Activated T-cell treated with anti-CD3 and anti-CD28 coated beads, Interleukin-2, amount 50 U/mL, for 1 hour (primary cell): ENCODE results near the gene KLF4.

Experiments used
- DNase-seq: peaks from one replicate; pipeline ENCODE4 v3.0.0-alpha.2; 2020

Gene KLF4

DNA sequence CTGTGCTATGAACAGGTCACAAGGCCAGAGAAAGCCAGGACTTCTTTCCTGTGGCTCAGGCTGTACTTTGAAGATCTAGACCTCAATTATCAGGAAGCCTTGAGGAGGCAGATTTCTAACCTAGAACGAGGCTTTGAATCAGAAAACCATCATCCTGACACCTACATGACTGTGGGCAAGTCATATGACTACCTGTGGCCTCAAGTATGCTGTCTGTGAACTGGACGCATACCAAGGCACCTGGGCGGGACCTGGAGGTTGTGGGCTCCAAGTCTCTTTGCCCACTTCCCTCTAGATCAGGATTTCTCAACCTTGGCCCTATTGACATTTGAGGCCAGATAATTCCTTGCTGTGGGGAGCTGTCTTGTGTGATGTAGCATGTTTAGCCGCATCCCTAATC, 42.5 kb downstream of the KLF4 start:
- no peak for DNase-seq

DNA sequence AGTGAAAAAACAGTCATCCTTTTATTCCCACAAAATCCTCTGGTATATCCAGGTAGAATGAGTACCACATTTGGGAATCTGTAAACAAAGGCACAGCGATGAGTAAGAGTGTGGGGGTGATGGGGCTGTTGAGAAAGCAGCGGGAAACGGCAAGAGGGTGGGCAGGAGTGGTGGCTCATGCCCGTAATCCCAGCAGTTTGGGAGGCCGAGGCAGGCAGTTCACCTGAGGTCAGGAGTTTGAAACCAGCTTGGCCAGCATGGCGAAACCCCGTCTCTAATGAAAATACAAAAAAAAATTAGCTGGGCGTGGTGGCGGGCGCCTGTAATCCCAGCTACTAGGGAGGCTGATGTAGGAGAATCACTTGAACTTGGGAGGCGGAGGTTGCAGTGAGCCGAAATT, 43.1 kb downstream of the KLF4 start:
- DNase-seq: no peak

DNA sequence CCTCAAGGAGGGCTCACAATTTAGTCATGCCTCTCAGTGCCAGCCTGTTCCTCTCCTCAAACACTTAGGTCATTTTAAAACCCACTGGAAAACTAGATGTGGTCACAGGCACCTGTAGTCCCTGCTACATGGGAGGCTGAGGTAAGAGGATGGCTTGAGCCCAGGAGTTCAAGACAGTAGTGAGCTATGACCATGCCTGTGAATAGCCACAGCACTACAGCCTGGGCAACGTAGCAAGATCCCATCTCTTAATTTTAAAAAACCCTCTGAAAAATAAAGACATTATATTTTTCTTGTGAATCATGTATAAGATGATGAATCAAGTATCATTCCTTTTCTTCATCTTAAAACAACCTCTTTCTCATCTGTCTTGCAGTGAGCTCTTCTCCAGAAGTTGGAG, 45.8 kb downstream of the KLF4 start:
- DNase-seq: no peak

DNA sequence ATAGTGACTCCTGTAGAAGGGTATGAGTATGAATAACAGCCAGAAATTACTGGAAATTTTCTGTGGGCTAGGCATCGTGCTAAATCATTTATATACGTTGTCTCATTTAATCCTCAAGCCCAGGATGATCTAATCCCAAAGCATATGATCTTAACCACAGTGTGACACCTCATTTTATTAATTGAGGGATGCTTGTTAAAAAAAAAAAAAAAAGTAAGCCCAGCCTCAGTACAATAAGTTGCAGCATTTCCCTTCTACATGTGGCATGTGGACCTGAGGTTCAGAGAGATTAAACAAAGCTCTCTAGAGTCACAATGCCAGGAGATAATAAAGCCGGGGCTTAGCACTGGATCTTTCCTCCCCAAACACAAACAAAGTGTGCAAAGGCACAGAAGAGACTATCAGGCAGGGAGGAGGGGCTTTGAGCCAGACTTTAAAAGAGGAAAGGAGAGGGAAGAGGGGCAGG, 49.5 kb downstream of the KLF4 start:
- no peak for DNase-seq

DNA sequence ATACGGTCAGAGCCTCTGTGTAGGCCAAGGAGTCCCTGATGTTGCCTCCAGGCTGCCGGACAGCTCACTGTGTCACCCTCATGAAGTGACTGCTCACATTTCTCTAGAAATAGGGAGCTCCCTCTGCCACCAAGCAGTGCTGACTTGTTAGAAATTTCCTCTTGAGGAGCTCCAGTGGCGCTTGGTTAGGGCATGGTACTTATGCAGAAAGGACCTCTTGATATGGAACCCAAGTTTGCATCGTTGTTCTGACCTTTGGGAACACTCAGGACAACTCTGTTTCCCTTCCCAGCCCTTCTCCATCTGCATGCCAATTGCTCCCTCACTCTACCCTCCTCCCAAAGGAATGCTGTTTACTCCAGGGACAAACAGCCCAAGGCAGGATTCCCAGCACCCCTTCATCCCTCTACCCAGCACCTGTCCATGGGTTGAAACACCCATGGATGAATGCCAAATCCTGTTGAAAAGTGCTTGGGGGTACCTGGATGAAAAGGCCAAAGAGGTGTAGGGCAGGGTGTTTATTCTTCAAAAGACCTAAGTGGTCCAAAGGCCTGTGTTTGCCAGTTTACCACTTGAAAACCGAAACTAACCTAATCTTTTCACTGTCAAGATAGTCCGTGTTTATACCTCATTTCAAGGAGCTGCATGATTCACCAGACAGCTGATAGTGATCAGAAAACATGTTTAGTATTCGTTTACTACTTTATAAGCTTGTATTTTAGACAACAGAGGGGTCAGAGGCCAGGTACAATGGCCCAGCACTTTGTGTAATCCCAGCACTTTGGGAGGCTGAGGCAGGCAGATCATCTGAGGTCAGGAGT, 51.1 kb downstream of the KLF4 start:
- DNase-seq: no peak

DNA sequence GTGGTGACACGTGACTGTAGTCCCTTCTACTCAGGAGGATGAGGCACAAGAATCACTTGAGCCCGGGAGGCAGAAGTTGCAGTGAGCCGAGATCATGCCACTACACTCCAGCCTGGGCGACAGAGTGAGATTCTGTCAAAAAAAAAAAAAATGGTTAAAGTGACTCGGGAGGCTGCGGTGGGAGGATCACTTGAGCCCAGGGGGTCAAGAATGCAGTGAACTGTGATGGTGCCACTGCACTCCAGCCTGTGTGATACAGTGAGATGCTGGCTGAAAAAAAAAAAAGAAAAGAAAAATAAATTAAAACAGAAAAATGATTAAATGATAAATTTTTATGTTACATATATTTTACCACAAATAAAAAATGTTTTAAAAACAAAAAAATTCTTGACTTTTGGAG, 51.9 kb downstream of the KLF4 start:
- DNase-seq: no peak

DNA sequence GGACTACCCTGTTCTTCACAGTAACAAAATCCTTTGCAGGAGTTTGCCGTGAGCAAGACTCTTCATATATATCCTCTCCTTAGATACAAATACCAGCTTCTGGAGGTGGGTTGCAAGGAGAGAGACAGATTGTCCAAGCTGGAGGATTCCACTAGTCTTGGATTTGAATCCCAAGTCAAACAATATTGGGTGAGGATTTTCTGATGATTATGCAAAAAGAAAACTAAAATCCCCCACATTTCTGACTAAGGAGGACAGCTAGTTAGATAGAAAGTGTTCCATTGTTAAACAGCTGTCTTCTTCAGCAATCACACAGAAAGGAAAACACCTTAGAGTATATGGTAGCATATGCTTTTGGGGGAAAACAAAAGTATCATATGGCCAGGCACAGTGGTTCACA, 54.2 kb downstream of the KLF4 start:
- DNase-seq: no peak
